Measurements from ENCODE around the gene PGP.
A peak's percentile ranks its signal among the peaks of the same experiment; 100 is the strongest.

The PGP gene

GRCh38 chr16:2199621-2200139 lies 15.0 kb downstream of the PGP start:
- no peaks in the 10 kb centered on the region for H3K36me3 ChIP-seq (ENCODE audit: low read depth)
- H3K9me3 ChIP-seq (ENCODE audit: severe bottlenecking): no peaks in the 10 kb centered on the region
- TF ChIP-seq, protein P1, sequence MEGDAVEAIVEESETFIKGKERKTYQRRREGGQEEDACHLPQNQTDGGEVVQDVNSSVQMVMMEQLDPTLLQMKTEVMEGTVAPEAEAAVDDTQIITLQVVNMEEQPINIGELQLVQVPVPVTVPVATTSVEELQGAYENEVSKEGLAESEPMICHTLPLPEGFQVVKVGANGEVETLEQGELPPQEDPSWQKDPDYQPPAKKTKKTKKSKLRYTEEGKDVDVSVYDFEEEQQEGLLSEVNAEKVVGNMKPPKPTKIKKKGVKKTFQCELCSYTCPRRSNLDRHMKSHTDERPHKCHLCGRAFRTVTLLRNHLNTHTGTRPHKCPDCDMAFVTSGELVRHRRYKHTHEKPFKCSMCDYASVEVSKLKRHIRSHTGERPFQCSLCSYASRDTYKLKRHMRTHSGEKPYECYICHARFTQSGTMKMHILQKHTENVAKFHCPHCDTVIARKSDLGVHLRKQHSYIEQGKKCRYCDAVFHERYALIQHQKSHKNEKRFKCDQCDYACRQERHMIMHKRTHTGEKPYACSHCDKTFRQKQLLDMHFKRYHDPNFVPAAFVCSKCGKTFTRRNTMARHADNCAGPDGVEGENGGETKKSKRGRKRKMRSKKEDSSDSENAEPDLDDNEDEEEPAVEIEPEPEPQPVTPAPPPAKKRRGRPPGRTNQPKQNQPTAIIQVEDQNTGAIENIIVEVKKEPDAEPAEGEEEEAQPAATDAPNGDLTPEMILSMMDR (IDR thresholded peaks at IDR 0.05; ENCODE audit: poor library complexity, severe bottlenecking): no peak
- no peak for ATAC-seq (ENCODE audit: low read depth)
- H3K27me3 ChIP-seq (ENCODE audit: insufficient read depth, poor library complexity, severe bottlenecking): peaks cover 9% of the 10 kb centered on the region
- DNase-seq (ENCODE audit: low spot score): peak; percentile 55
- no peak overlapping the region for H3K4me3 ChIP-seq (ENCODE audit: severe bottlenecking)
- no peak overlapping the region for H3K27ac ChIP-seq (ENCODE audit: poor library complexity, severe bottlenecking)
- H3K4me1 ChIP-seq (ENCODE audit: insufficient read depth, poor library complexity, severe bottlenecking): no peaks in the 10 kb centered on the region

GRCh38 chr16:2199095-2199494 lies 15.5 kb downstream of the PGP start:
- Histone ChIP-seq H3K36me3 (ENCODE audit: low read depth) (no peaks in the 10 kb centered on the region), H3K4me3 (ENCODE audit: severe bottlenecking) (no peak overlapping the region), H3K27ac (ENCODE audit: poor library complexity, severe bottlenecking) (no peak overlapping the region), H3K4me1 (ENCODE audit: insufficient read depth, poor library complexity, severe bottlenecking) (no peaks in the 10 kb centered on the region), H3K27me3 (ENCODE audit: insufficient read depth, poor library complexity, severe bottlenecking) (peaks cover 9% of the 10 kb centered on the region), H3K9me3 (ENCODE audit: severe bottlenecking) (no peaks in the 10 kb centered on the region)
- ATAC-seq (ENCODE audit: low read depth): no peak
- no peak for DNase-seq (ENCODE audit: low spot score)
- TF ChIP-seq, protein P1 (IDR thresholded peaks at IDR 0.05; ENCODE audit: poor library complexity, severe bottlenecking): no peak

- Histone ChIP-seq H3K4me3 (ENCODE audit: severe bottlenecking) (no peak overlapping the region), H3K36me3 (ENCODE audit: low read depth) (no peaks in the 10 kb centered on the region), H3K27ac (ENCODE audit: poor library complexity, severe bottlenecking) (no peak overlapping the region), H3K4me1 (ENCODE audit: insufficient read depth, poor library complexity, severe bottlenecking) (no peaks in the 10 kb centered on the region), H3K9me3 (ENCODE audit: severe bottlenecking) (no peaks in the 10 kb centered on the region), H3K27me3 (ENCODE audit: insufficient read depth, poor library complexity, severe bottlenecking) (peaks cover 9% of the 10 kb centered on the region)
- ATAC-seq (ENCODE audit: low read depth) (no peak), DNase-seq (ENCODE audit: low spot score) (no peak)
- TF ChIP-seq, protein P1 (IDR thresholded peaks at IDR 0.05; ENCODE audit: poor library complexity, severe bottlenecking): no peak
Measured at GRCh38 chr16:2198283-2198682, 16.4 kb downstream of the PGP start.

DNA sequence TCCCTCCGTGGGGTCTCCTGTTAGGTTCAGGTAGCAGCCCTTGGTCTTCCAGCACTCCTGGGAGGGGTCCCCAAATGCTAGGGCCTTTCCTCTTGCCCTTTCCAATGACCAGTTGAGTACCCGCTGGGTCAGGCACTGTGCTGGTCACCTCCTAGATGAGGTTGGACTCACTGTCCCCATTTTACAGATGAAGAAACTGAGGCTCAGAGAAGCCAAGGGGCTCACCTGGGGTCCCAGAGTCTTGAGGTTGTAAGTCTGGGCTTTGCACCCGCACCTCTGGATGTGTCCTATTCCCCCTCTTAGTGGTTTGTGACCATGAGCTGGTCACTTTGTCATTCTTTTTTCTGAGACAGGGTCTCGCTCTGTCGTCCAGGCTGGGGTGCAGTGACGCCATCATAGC lies 16.9 kb downstream of the PGP start:
- ATAC-seq (ENCODE audit: low read depth): no peak
- Histone ChIP-seq H3K27ac (ENCODE audit: poor library complexity, severe bottlenecking) (no peak overlapping the region), H3K27me3 (ENCODE audit: insufficient read depth, poor library complexity, severe bottlenecking) (peaks cover 9% of the 10 kb centered on the region), H3K9me3 (ENCODE audit: severe bottlenecking) (no peaks in the 10 kb centered on the region), H3K36me3 (ENCODE audit: low read depth) (no peaks in the 10 kb centered on the region), H3K4me3 (ENCODE audit: severe bottlenecking) (no peak overlapping the region), H3K4me1 (ENCODE audit: insufficient read depth, poor library complexity, severe bottlenecking) (no peaks in the 10 kb centered on the region)
- TF ChIP-seq, protein P1 (IDR thresholded peaks at IDR 0.05; ENCODE audit: poor library complexity, severe bottlenecking): no peak
- DNase-seq (ENCODE audit: low spot score): no peak

DNA sequence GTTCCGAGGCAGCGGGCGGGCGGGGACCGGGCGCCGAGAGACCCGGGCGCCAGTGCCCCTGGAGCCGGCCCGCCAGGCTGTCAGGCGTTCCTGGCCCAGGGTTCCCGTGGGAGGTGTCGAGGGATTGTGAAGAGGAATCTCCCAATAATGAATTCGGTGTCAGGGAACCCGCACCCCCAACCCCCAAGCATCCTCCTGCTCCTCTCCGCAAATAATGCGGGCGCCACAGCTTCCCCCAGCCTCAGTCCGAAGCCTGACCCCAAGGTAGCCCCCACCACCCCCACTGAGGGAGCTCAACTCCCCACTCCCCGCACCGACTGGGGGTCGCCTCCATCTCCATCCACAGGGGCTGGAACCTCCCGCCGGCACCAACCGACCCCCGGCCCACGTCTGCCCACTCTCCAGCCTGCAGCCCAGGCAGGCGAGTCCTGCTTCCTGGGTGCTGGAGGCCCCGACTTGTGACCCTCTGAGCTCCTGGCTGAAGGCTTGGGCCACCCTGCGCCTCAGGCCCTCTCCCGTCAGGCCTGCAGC lies 17.6 kb downstream of the PGP start:
- Histone ChIP-seq H3K27ac (ENCODE audit: poor library complexity, severe bottlenecking) (no peak overlapping the region), H3K36me3 (ENCODE audit: low read depth) (no peaks in the 10 kb centered on the region), H3K4me1 (ENCODE audit: insufficient read depth, poor library complexity, severe bottlenecking) (no peaks in the 10 kb centered on the region), H3K27me3 (ENCODE audit: insufficient read depth, poor library complexity, severe bottlenecking) (peaks cover 9% of the 10 kb centered on the region), H3K4me3 (ENCODE audit: severe bottlenecking) (peak overlapping the region; percentile 20), H3K9me3 (ENCODE audit: severe bottlenecking) (no peaks in the 10 kb centered on the region)
- DNase-seq (ENCODE audit: low spot score): no peak
- TF ChIP-seq, protein P1 (IDR thresholded peaks at IDR 0.05; ENCODE audit: poor library complexity, severe bottlenecking): no peak
- no peak for ATAC-seq (ENCODE audit: low read depth)
